Kidney (tissue), 14 donors: ENCODE results near the gene TTLL5. TPM values are rescaled to one million over a fixed set of nuclear protein-coding genes. Genes with fewer than 3 reads are reported as not detected.
A peak's percentile ranks its signal among the peaks of the same experiment; 100 is the strongest.

Experiments
- DNase-seq, 5 donors: peaks; one replicate each; pipeline ENCODE4 v3.0.0-alpha.2; 2013 to 2020
- FAIRE-seq: peaks from 2 replicates; lab custom pipeline; 2012; peaks lifted over from hg19 to GRCh38; lab: Jason Lieb, UNC
- H3K27ac ChIP-seq, 2 donors: one replicate each; pipeline ENCODE4 v1.7.0; 2013; ENCODE audit warnings: low read depth in 2 of 2, low read length in 2 of 2, inconsistent platforms in 1 of 2
- H3K27me3 ChIP-seq: one replicate; pipeline ENCODE4 v1.7.1; 2013; ENCODE audit warnings: low read length, inconsistent platforms; ENCODE audit not compliant: control insufficient read depth, insufficient read depth
- H3K36me3 ChIP-seq, 3 donors: one replicate each; pipeline versions ENCODE4 v1.7.0 to v1.7.1; 2013; ENCODE audit warnings: low read length in 3 of 3, control low read depth in 1 of 3, inconsistent platforms in 1 of 3; ENCODE audit not compliant: insufficient read depth in 3 of 3, control insufficient read depth in 2 of 3
- H3K4me1 ChIP-seq, 3 donors: one replicate each; pipeline versions ENCODE4 v1.7.0 to v1.7.1; 2013; ENCODE audit warnings: low read length in 3 of 3, inconsistent platforms in 1 of 3, low read depth in 1 of 3; ENCODE audit not compliant: control insufficient read depth in 2 of 3, insufficient read depth in 2 of 3
- H3K4me3 ChIP-seq, 3 donors: one replicate each; pipeline versions ENCODE4 v1.7.0 to v1.8.1; 2013; ENCODE audit warnings: low read length in 3 of 3, control low read depth in 1 of 3, inconsistent platforms in 1 of 3
- H3K9ac ChIP-seq, 3 donors: one replicate each; pipeline versions ENCODE4 v1.7.0 to v1.7.1; 2013; ENCODE audit warnings: low read length in 3 of 3, control low read depth in 1 of 3, inconsistent platforms in 1 of 3
- H3K9me3 ChIP-seq, 3 donors: one replicate each; pipeline versions ENCODE4 v1.7.0 to v1.7.1; 2013; ENCODE audit warnings: low read length in 3 of 3, control low read depth in 1 of 3, inconsistent platforms in 1 of 3; ENCODE audit not compliant: control insufficient read depth in 2 of 3, insufficient read depth in 1 of 3
- CTCF ChIP-seq: IDR thresholded peaks from 3 replicates; pipeline ENCODE4 v1.5.1; 2012; ENCODE audit warnings: mild to moderate bottlenecking, moderate library complexity, borderline replicate concordance; ENCODE audit not compliant: insufficient read depth; ENCODE audit errors: extremely low read depth
- intact Hi-C: fragments of 100-400 bp; cut with DNase I; formaldehyde crosslinking; loops from one replicate; pipeline ENCODE4 v1.11.1; 2022
- polyA plus RNA-seq: library from polyadenylated mRNA; stranded (reverse); fragments of 350-450 nt; fragmentation: Illumina TruSeq; extraction: RNeasy Lipid Tissue Mini Kit (QIAGEN cat#74804); gene quantifications from one replicate; pipeline ENCODE4 v1.2.3, GENCODE V29; 2014; ENCODE audit warnings: low read depth, low replicate concordance; ENCODE audit not compliant: insufficient read depth
- total RNA-seq: library from RNA; stranded (reverse); fragmentation: NEBNext Ultra II Directional; extraction: Animal tissue kit (Norgen Biotek cat#: 25700); gene quantifications from one replicate; pipeline ENCODE4 v1.2.1, GENCODE V29; 2021
- donor health status: control.
- donor health status: control.
- donor health status: control.
- donor health status: control.
- donor health status: control.
- donor health status: DM: yes; HTN: yes; CAD: no.
- donor health status: Normal renal cell carcinoma (clear cell type).

TTLL5 gene
- total and polyA plus RNA-seq, 2 donors from 2014 or later, result 16.8 to 37.2 TPM

DNA sequence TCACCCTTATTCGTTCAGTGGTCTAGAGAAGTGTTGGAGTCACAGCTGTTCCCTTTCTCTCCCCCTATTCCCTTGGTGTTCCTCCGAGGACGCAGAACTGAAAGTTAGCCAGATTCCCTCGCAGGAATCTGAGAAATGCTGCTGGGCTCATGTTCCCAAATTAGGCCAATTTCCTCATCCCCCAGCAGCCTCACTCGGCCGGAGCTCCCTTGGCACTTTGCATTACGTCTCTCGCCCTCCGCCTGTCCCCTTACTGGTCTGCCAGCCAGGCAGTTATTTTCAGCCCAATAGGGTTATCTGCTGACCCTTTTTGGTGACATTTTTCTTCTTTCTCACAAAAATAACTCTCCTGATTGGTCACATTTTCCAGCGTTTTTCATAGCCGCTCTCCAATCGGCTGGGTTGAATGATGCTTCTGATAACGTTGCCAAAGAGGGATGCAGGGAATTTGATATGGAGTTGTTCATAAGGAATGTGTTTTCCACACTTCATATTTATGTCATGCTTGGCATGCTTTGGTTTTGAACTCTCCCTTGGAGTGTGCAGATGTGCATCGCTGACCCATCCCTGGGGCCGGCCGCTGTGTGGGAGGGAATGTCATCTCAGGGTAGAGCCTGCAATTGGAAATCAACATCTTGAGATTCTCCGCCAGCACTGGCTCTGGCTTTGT is 334.5 kb downstream of the TTLL5 start:
- no peak for TF ChIP-seq CTCF
- H3K4me3 ChIP-seq, result no peak overlapping the region
- H3K9me3 ChIP-seq, result no peaks in the 10 kb centered on the region
- intact Hi-C loops, result no loop called here
- H3K36me3 ChIP-seq, result peaks cover 0 to 22% (median 15%) of the 10 kb centered on the region in 3 donors
- no peak for FAIRE-seq
- peaks cover 0 to 13% (median 3%) of the 10 kb centered on the region in 3 donors for H3K4me1 ChIP-seq
- peak in 3 of 5 donors; percentile 32 to 94 (median 86) for DNase-seq
- no peaks in the 10 kb centered on the region for H3K27me3 ChIP-seq
- H3K9ac ChIP-seq, result no peak overlapping the region
- peak overlapping the region; percentile 20 to 61 for H3K27ac ChIP-seq

DNA sequence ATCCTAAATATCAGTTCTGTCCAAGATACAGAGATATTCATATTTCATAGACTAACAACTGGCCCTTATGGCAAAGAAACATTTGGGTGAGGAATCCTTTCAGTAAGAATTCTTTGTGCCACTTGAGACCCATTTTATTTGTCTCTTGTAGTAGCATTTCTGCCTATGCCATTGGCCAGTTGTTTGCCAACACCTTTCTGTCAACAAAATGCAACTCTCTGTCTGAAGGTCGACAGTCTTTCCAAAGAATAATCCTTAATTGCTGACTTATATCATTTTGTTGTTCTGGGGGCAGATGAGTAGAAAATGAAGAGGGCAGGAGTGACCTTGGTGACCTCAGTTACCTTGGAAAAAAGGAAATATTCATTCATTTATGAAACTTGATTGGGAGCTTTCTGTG is 335.4 kb downstream of the TTLL5 start:
- peaks cover 0 to 13% (median 3%) of the 10 kb centered on the region in 3 donors for H3K4me1 ChIP-seq
- DNase-seq, result no peak
- intact Hi-C loops, result no loop called here
- TF ChIP-seq CTCF, result no peak
- no peak overlapping the region for H3K9ac ChIP-seq
- peaks cover 0 to 25% (median 19%) of the 10 kb centered on the region in 3 donors for H3K36me3 ChIP-seq
- H3K4me3 ChIP-seq, result no peak overlapping the region
- H3K27me3 ChIP-seq, result no peaks in the 10 kb centered on the region
- H3K27ac ChIP-seq, result no peak overlapping the region
- H3K9me3 ChIP-seq, result no peaks in the 10 kb centered on the region
- no peak for FAIRE-seq

DNA sequence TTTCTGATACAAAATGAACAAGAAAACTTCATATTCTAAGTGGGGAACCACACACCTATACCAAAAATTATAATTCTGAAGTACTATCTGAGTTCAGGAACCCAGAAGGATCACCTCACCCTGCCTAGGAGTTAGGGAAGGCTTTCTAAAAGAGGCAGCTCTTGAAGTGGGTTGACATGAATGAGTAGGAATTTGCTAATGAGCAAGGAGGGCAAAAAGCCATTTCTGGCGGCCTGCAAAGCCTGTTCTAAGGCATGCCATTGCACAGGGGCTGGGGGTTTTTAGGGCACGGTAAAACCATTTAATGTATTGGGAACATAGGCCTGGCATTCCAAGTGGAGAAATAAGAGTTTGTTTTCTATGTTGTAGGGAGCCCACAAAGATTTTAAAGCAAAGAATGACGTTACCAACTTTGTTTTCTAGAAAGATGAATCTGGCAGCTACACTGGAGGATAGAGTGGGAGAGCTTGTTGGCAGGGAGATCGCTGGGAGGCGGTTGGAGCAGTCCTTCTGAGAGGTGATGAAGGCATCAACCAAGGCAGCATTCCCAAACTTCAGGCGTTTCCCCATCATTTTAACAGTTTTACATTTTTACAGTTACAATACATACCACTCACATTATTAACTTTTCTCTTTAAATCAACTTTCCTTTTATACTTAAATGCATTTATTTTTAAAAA is 338.6 kb downstream of the TTLL5 start:
- Histone ChIP-seq H3K27me3 (no peaks in the 10 kb centered on the region), H3K36me3 (peaks cover 0 to 33% (median 17%) of the 10 kb centered on the region in 3 donors), H3K9me3 (peaks cover 0 to 1% (median 0%) of the 10 kb centered on the region in 3 donors), H3K9ac (no peak overlapping the region), H3K27ac (no peak overlapping the region), H3K4me1 (peaks cover 0 to 7% (median 0%) of the 10 kb centered on the region in 3 donors), H3K4me3 (no peak overlapping the region)
- DNase-seq, result no peak
- intact Hi-C loops, result no loop called here
- no peak for FAIRE-seq
- TF ChIP-seq CTCF, result no peak
